ENCODE measurements around the gene SF3B3.

The SF3B3 gene

DNA sequence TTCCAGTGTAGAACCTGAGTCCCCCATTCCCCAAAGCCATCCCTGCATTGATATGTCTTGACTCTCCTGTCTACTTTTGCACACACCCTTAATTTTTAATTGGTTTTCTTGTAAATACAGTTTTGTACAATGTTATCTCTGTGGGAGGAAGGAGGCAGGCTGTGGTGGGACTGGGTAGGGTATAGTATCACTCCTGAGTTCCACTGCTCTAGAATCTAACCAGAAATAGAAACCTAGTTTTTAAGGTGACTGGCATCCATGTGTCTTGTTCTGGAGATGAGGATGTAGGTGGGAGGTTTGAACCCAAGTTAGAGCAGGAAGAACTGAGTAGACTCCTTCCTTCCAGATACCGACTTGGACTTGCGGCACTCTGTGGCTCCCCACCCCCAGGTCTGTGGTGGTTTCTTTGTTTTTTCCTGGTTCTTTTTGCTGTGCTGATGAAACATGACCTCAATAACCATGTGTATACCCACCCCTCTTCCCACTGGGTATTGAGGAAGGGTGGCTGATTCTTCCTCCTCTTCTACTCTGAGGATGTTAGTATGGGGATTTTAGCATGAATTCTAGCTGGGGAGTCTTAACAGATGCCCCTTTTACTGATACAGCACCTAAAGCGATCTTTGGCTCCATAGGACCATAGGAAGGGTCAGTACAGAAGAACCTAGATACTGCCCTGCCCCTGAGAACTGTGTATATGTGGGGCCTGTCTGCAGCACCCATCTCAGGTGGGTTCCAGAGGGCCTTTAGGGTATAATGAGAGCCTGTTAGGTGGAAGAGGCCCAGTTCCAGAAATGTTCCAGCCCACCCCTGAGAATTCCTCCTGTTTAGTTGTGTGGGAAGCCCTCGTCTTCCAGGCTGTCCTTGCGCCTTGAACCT is 48.7 kb downstream of the SF3B3 start:
- TF ChIP-seq, protein P1, sequence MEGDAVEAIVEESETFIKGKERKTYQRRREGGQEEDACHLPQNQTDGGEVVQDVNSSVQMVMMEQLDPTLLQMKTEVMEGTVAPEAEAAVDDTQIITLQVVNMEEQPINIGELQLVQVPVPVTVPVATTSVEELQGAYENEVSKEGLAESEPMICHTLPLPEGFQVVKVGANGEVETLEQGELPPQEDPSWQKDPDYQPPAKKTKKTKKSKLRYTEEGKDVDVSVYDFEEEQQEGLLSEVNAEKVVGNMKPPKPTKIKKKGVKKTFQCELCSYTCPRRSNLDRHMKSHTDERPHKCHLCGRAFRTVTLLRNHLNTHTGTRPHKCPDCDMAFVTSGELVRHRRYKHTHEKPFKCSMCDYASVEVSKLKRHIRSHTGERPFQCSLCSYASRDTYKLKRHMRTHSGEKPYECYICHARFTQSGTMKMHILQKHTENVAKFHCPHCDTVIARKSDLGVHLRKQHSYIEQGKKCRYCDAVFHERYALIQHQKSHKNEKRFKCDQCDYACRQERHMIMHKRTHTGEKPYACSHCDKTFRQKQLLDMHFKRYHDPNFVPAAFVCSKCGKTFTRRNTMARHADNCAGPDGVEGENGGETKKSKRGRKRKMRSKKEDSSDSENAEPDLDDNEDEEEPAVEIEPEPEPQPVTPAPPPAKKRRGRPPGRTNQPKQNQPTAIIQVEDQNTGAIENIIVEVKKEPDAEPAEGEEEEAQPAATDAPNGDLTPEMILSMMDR (conservative IDR thresholded peaks at IDR 0.05; ENCODE audit: control insufficient read depth, insufficient read depth, low read depth, low read length), result no peak
- no peak for DNase-seq (ENCODE audit: low read depth)

DNA sequence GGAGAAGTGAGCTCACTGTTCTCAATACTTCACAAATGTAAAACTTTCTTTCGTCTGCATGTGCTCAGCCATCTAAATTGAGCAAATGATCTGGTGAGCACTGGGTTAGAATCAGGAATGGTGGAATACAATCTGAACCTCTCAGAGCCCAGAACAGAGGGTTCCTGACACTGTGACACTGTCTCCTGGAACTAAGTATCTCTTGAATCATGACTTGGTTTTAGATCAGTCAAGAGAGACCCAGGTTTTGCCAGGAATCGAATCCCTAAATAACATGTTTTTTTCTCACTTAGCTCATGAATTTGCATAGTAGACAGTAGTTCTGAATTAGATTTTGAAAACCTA is 49.3 kb downstream of the SF3B3 start:
- DNase-seq (ENCODE audit: low read depth), result no peak
- TF ChIP-seq, protein P1 (conservative IDR thresholded peaks at IDR 0.05; ENCODE audit: control insufficient read depth, insufficient read depth, low read depth, low read length), result no peak
- H3K4me3 ChIP-seq (ENCODE audit: control insufficient read depth, low read depth, low read length), result no peak overlapping the region

More for the DNA sequence above, 48.7 kb downstream of the SF3B3 start:
- H3K4me3 ChIP-seq (ENCODE audit: control insufficient read depth, low read depth, low read length), result no peak overlapping the region

DNA sequence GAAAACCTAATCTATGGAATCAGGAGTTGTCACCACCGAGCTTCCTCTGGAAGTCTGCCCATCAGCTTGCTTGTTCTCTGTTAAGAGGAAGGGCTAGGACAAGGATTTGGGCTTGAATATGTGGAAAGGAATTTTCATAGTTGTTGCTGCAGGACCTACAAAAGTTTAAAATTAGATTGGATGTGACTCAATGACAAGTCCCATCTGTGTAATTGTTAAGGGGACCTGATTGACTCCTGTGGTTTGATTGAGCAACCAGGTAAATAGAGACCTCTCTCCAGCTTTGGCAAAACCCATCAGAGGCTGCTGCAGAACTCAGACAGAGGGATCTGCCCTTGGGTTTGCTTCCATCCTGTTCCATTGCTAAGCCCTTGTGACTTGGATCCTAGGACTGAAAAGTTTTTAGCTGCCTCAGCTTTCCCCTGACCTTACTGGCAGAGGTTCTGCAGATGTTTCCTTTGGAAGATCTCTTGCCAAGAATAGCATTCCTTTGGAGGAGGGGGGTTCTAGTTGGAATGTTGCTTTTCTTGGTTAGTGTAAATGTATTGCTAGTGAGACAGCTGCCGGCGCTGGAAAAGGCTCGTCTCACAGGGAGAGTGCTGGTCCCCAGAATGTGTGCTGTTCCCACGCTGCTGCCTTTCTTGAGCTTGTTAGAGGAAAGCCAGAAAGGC is 50.0 kb downstream of the SF3B3 start:
- H3K4me3 ChIP-seq (ENCODE audit: control insufficient read depth, low read depth, low read length), result no peak overlapping the region
- TF ChIP-seq, protein P1 (conservative IDR thresholded peaks at IDR 0.05; ENCODE audit: control insufficient read depth, insufficient read depth, low read depth, low read length), result no peak
- DNase-seq (ENCODE audit: low read depth), result peak; percentile 93

DNA sequence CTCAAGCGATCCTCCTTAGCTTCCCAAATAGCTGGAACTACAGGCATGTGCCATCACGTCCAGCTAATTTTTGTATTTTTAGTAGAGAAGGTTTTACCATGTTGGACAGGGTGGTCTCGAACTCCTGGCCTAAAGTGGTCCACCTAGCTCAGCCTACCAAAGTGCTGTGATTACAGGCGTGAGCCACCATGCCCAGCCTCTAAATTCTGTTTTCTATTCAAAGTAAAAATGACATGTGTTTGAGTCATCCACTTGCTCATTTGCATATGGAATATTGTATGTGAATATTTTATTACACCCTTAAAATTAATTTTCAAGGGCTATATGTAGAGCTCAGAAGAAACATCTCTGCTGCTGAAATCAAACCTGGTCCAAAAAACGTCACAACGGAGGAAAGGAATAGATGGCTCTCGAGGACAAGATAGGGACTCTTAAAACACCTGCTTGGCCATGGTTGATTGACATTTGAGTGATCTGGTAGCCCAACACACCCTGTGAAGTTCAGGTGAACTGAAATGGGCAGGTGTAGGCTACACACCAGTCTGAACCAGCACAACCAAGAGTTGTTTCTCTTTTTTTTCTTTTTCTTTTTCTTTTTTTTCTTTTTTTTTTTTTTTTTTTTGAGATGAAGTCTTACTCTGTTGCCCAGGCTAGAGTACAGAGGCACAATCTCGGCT is 51.1 kb downstream of the SF3B3 start:
- TF ChIP-seq, protein P1 (conservative IDR thresholded peaks at IDR 0.05; ENCODE audit: control insufficient read depth, insufficient read depth, low read depth, low read length), result no peak
- H3K4me3 ChIP-seq (ENCODE audit: control insufficient read depth, low read depth, low read length), result no peak overlapping the region
- no peak for DNase-seq (ENCODE audit: low read depth)

DNA sequence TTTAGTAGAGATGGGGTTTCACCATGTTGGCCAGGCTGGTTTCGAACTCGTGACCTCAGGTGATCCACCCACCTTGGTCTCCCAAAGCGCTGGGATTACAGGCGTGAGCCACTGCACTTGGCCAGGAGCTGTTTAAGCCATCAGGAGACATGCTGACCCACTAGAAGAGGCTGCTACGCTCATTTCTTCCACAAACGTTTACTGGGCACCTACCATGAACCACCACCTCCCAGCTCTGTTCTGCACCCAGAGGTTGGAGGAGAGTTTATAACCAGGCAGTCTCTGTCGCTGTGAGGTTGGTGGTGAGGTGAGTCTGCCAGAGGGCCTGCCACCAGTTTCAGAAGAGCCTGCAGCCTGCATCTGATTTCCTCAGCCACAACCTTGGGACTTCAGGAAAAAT is 51.8 kb downstream of the SF3B3 start:
- no peak overlapping the region for H3K4me3 ChIP-seq (ENCODE audit: control insufficient read depth, low read depth, low read length)
- DNase-seq (ENCODE audit: low read depth), result no peak
- TF ChIP-seq, protein P1 (conservative IDR thresholded peaks at IDR 0.05; ENCODE audit: control insufficient read depth, insufficient read depth, low read depth, low read length), result no peak

DNA sequence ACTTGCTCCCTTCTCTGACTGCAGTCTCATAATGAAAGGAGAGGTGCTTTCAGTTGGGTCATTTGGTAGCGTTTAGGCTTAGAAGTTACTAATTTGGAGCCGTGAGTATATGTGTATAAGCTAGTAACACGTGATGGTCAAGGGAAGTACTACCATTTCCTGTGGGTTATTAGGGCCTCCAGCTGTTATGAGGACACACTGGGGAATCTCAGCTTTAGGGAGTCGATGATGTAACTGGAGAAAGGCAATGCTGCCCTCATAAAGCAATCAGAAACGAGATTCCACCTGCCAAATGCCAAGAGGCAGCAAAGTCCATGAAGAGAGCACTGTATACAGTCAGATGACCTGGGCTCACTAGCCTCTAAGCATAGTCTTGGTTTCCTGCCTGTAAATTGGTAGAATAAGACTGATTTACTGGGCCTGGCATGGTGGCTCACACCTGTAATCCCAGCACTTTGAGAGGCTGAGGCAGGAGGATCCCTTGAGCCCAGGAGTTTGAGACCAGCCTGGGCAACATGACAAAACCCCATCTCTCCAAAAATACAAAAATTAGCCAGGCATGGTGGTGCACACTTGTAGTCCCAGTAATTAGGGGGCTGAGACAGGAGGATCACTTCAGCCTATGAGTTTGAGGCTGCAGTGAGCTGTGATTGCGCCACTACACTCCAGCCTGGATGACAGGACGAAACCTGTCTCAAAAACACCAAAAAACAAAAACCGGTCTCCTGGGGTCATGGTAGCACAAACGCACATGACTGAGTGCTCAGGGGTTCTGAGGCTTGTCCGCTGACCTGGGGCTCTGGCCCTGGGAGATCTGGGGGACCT is 53.0 kb downstream of the SF3B3 start:
- DNase-seq (ENCODE audit: low read depth), result peak; percentile 84
- no peak overlapping the region for H3K4me3 ChIP-seq (ENCODE audit: control insufficient read depth, low read depth, low read length)
- TF ChIP-seq, protein P1 (conservative IDR thresholded peaks at IDR 0.05; ENCODE audit: control insufficient read depth, insufficient read depth, low read depth, low read length), result no peak
